NCI-H146 treated with DMSO at 0.1 percent for 48 hours (cell line): ENCODE data around the gene FAM169A.
"Not testable (repeated sequence)": the region's sequence is repeated elsewhere in the genome, so short reads cannot be mapped to it uniquely, and the experiment has no call there.

ENCODE experiments used
- DNase-seq: peaks from one replicate; lab custom pipeline; 2025; ENCODE audit not compliant: unreplicated experiment; lab: John Stamatoyannopoulos, UW

Gene FAM169A, protein sequence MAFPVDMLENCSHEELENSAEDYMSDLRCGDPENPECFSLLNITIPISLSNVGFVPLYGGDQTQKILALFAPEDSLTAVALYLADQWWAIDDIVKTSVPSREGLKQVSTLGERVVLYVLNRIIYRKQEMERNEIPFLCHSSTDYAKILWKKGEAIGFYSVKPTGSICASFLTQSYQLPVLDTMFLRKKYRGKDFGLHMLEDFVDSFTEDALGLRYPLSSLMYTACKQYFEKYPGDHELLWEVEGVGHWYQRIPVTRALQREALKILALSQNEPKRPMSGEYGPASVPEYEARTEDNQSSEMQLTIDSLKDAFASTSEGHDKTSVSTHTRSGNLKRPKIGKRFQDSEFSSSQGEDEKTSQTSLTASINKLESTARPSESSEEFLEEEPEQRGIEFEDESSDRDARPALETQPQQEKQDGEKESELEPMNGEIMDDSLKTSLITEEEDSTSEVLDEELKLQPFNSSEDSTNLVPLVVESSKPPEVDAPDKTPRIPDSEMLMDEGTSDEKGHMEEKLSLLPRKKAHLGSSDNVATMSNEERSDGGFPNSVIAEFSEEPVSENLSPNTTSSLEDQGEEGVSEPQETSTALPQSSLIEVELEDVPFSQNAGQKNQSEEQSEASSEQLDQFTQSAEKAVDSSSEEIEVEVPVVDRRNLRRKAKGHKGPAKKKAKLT

DNA sequence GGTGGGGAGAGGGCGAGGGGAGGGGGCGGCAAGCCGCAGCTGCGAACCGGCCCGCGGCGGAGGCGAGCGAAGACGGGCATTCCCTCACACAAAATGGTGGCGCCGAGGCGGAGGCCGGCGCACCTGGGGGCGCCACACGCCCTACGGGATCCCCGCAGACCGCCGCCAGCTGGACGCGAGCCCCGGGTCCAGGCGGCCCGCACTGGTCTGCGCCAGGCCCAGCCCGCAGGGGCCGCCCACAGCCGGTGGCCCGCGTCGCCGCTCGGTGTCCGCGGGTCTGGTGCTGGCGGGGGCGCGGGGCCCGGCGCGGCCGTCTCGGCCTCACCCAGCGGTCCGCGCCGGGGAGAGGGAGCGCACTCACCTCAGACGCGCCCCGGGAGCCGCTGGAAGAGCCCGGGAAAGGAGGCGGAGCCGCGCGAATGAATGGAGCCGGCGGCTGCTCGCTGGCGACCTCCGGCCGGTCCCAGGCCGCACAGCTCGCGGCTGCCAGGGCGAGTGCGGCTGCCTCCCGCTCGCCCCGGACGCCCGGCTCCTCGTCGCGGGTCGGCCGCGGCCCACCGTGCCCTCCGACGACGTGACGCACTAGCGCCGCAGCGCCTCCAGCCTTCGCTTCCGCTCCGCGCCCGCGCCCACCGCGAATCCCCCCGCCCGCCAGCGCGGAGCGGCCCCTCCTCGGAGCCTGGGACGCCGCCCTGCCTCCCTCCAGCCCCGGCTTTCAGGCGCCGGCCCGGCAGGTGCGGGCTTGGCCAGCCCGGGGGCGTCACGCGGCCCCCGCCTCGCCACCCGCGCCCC is at the start of gene FAM169A:
Gene FAM169A (minus strand): TSS at position 584 of the 792 bp plus-strand sequence. CDS start 24,711 bp downstream, outside the sequence.
- DNase-seq, result no peak

GRCh38 chr5:74915488-74915887 is 49.3 kb upstream of the FAM169A start:
- DNase-seq, result no peak

DNA sequence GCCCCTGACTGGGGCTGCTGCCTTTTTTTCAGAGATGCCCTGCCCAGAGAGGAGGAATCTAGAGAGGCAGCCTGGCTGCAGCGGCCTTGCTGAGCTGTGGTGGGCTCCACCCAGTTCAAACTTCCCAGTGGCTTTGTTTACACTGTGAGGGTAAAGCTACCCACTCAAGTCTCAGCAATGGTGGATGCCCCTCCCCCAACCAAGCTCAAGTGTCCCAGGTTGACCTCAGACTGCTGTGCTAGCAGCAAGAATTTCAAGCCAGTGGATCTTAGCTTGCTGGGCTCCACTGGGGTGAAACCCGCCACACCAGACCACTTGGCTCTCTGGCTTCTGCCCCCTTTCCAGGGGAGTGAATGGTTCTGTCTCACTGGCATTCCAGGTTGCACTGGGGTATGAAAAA is 45.2 kb upstream of the FAM169A start:
- DNase-seq, result not testable (repeated sequence)

DNA sequence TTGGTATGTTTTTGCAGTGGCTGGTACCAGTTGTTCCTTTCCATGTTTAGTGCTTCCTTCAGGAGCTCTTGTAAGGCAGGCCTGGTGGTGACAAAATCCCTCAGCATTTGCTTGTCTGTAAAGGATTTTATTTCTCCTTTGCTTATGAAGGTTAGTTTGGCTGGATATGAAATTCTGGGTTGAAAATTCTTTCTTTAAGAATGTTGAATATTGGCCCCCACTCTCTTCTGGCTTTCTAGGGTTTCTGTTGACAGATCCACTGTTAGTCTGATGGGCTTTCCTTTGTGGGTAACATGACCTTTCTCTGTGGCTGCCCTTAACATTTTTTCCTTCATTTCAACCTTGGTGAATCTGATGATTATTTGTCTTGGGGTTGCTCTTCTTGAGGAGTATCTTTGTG is 43.7 kb upstream of the FAM169A start:
- not testable (repeated sequence) for DNase-seq

- DNase-seq, result not testable (repeated sequence)
Measured at GRCh38 chr5:74908237-74908636, 42.0 kb upstream of the FAM169A start.

DNA sequence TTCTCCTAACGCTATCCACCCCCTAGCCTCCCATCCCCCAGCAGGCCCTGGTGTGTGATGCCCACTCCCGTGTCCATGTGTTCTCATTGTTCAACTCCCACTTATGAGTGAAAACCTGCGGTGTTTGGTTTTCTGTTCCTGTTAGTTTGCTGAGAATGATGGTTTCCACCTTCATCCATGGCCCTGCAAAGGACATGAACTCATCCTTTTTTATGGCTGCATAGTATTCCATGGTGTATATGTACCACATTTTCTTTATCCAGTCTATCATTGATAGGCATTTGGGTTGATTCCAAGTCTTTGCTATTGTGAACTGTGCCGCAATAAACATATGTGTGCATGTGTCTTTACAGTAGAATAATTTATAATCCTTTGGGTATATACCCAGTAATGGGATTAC is 38.5 kb upstream of the FAM169A start:
- not testable (repeated sequence) for DNase-seq

DNA sequence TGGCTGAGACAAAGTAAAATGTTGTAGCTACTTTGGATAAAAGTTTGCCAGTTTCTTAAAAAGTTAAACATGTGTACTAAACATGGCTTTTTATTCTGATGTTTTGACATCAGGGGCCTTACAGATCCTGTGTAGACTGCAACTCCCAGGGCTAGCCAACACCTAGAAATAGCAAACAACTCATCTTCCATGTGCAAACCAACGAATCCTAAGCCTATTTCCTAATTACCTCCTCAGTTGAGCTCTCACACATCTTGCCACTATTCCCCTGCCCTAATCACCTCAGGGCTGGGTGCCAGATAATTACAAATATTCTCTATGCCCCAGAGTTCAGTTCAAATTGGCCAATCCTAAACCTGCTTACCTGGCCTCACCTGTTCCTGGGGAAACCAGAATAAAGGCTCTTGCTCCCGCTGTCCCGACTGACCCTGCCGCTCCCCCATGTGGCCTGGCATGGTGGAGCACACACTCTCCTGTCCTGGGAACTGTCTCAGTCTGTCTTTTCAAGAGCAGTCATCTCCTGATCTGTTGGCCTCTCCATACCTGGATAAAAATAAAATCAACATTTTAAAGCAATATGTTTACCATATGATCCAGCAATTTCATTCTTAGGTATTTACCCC is 37.1 kb upstream of the FAM169A start:
- DNase-seq, result no peak

- no peak for DNase-seq
Measured at GRCh38 chr5:74897049-74897448, 30.9 kb upstream of the FAM169A start.

GRCh38 chr5:74895906-74896305 is 29.7 kb upstream of the FAM169A start:
- DNase-seq, result no peak

GRCh38 chr5:74894351-74894750 is 28.2 kb upstream of the FAM169A start:
- no peak for DNase-seq

DNA sequence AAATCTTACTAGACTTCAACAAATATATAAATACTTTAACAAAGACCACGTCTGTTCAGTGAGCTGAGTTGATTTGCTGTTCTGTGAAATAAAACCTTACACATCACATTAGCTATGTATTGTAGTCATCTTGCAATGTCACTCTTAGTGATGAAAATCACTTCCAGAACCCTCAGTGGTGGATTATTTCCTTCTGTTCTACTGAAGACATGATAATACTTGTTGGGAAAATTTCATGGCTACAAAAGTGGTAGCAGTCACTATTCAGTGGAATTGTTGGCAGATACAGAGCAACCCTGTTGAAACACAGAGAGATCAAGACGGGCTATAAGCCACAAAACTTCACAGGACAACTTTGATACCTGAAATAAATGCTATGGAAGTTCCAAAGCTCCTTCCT is 26.7 kb upstream of the FAM169A start:
- no peak for DNase-seq

DNA sequence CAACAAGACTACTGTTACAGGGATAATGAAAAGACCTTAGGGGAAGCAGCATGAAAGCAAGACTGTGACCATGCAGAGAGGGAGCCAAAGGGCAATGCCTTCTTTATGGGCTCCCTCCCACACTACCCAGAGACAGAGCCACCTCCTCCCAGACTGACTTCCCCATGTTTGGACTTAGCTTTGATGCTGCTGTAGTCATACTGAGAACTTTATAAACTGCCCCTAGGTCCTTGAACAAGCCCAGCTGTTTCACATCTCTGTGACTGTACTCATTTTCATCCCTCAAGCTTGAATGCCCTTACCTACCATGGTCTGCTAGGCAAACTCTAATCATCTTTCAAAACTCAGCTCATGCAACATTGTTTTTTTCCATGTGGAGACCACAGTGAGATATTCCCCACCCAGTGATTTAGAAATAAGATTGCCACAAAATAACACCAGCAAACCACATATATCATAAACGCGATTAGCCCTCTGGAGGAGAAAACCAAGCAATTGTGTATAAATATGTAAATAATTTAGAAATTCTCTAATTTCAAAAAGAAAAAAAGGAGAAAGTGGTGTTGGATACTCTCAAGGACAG is 23.4 kb upstream of the FAM169A start:
- DNase-seq, result no peak

GRCh38 chr5:74888117-74888516 is 21.9 kb upstream of the FAM169A start:
- no peak for DNase-seq

GRCh38 chr5:74885170-74885569 is 19.0 kb upstream of the FAM169A start:
- DNase-seq, result no peak

GRCh38 chr5:74882379-74883134 is 16.4 kb upstream of the FAM169A start:
- not testable (repeated sequence) for DNase-seq

DNA sequence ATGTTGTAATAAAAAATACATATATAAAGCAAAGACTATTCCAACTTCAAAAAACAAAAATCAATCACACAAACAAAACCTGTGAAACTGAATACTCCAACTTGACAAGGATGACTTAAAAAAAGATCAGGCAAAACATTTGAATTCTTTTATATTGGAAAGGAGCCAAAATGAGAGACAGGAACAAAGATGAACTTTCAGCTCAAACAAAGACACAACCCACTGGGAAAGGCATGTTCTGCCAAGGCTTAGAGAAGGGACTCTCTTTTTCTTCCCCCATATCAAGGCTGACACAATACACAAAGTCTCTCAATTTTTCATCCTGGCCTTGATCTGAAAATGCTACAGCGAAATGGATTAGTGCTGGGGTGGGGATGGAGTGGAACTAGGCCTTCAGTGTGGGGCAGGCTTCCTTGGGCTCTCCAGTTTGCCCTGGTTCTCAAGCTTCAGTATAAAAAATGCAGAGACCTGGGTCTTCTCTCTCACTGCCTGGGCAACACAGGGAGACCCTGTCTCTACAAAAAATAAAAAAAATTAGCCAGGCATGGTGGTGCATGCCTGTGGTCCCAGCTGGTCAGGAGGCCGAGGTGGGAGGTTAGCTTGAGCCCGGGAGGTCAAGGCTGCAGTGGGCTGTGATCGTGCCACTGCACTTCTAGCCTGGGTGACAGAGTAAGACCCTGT is 11.6 kb upstream of the FAM169A start:
- DNase-seq, result no peak

DNA sequence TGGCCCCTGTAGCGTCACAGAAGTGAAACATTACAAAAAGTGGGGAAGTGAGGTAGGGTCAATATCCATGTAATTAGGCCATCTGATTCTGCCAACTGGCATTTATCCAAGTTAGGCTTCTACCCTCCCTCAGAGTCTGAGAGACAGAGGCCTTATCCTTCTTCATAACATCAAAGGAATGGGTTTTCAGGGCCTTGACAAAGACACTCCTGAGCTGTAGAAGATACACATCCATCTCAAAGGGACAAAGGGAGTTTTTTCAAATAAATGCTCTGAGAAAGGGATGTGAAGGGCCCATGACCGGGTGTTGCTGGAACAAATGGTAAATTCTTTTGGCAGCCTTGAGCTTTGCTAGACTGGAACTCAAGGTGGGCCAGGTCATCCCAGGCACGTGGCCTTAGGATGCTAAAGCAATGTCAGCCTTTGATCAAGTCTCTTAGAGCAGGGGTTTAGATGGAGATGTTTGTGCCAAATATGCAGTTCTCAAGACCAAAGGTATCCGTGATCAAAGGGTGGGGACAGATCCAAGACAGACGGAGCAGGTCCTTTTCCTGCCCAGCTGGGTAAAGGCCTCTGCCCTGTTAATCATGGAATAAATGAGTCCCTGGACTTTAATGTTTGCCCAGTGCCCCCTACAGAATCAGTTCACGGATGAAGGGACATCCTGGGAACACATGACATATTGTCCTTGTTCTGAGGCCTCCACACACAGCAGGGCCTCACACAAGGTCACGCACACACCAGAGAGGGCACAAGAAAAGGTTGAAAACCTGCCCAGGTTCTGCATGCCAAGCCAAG is 10.0 kb upstream of the FAM169A start:
- DNase-seq, result no peak

- no peak for DNase-seq
Measured at GRCh38 chr5:74873525-74874249, 7.5 kb upstream of the FAM169A start.
